H9 (cell line): ENCODE measurements around the gene THOC2. TPM values are rescaled to one million over a fixed set of nuclear protein-coding genes. Genes with fewer than 3 reads are reported as not detected.
"Not testable (repeated sequence)": the region's sequence is repeated elsewhere in the genome, so short reads cannot be mapped to it uniquely, and the experiment has no call there.

Experiments used
- DNase-seq: peaks from one replicate; pipeline ENCODE4 v3.0.0-alpha.2; 2017
- H2AFZ ChIP-seq: one replicate; pipeline ENCODE4 v1.6.1; 2013; ENCODE audit warnings: mild to moderate bottlenecking, low read length, control low read depth, moderate library complexity
- H2AK5ac ChIP-seq: 2 replicates; pipeline ENCODE4 v1.6.1; 2013; ENCODE audit warnings: low read length, control low read depth, mixed read lengths; ENCODE audit not compliant: insufficient read length
- H2BK120ac ChIP-seq: one replicate; pipeline ENCODE4 v1.6.1; 2013; ENCODE audit warnings: low read depth, mild to moderate bottlenecking, low read length, control low read depth, inconsistent platforms; ENCODE audit not compliant: poor library complexity, severe bottlenecking
- H2BK12ac ChIP-seq: 2 replicates; pipeline ENCODE4 v1.6.1; 2013; ENCODE audit warnings: low read length, control low read depth, mixed read lengths, low read depth; ENCODE audit not compliant: insufficient read length
- H2BK15ac ChIP-seq: 2 replicates; pipeline ENCODE4 v1.6.1; 2013; ENCODE audit warnings: low read depth, low read length, control low read depth
- H2BK20ac ChIP-seq: one replicate; pipeline ENCODE4 v1.6.1; 2013; ENCODE audit warnings: low read depth, mild to moderate bottlenecking, low read length, control low read depth, inconsistent platforms; ENCODE audit not compliant: poor library complexity, severe bottlenecking
- H2BK5ac ChIP-seq: 2 replicates; pipeline ENCODE4 v1.6.1; 2013; ENCODE audit warnings: low read length, control low read depth, mixed read lengths; ENCODE audit not compliant: insufficient read length
- H3K14ac ChIP-seq: 2 replicates; pipeline ENCODE4 v1.6.1; 2013; ENCODE audit warnings: low read length, control low read depth; ENCODE audit not compliant: insufficient read depth
- H3K18ac ChIP-seq: 2 replicates; pipeline ENCODE4 v1.6.1; 2013; ENCODE audit warnings: low read depth, mild to moderate bottlenecking, mixed read lengths, low read length, control low read depth; ENCODE audit not compliant: insufficient read length
- H3K23ac ChIP-seq: 2 replicates; pipeline ENCODE4 v1.6.1; 2013; ENCODE audit warnings: low read length, control low read depth, mixed read lengths, low read depth; ENCODE audit not compliant: insufficient read length
- H3K23me2 ChIP-seq: 2 replicates; pipeline ENCODE4 v1.6.1; 2013; ENCODE audit warnings: low read depth, mild to moderate bottlenecking, mixed read lengths, low read length, control low read depth; ENCODE audit not compliant: insufficient read length, poor library complexity, severe bottlenecking
- H3K27ac ChIP-seq: 2 replicates; pipeline ENCODE4 v1.5.1; 2013; ENCODE audit warnings: low read length, control low read depth, mixed read lengths, low read depth; ENCODE audit not compliant: insufficient read length
- H3K27me3 ChIP-seq: 2 replicates; pipeline ENCODE4 v1.6.1; 2013; ENCODE audit warnings: low read length, control low read depth, inconsistent platforms; ENCODE audit not compliant: insufficient read depth
- H3K4ac ChIP-seq: 2 replicates; pipeline ENCODE4 v1.6.1; 2013; ENCODE audit warnings: low read depth, mild to moderate bottlenecking, control low read depth, inconsistent platforms, low read length, moderate library complexity
- H3K4me1 ChIP-seq: 2 replicates; pipeline ENCODE4 v1.6.1; 2013; ENCODE audit warnings: low read length, control low read depth, inconsistent platforms; ENCODE audit not compliant: insufficient read depth
- H3K4me2 ChIP-seq: 2 replicates; pipeline ENCODE4 v1.6.1; 2013; ENCODE audit warnings: low read length, control low read depth, mixed read lengths; ENCODE audit not compliant: insufficient read length, insufficient read depth
- H3K56ac ChIP-seq: 2 replicates; pipeline ENCODE4 v1.6.1; 2013; ENCODE audit warnings: low read depth, mild to moderate bottlenecking, mixed read lengths, low read length, control low read depth; ENCODE audit not compliant: insufficient read length
- H3K79me1 ChIP-seq: 2 replicates; pipeline ENCODE4 v1.6.1; 2013; ENCODE audit warnings: low read depth, mild to moderate bottlenecking, moderate library complexity, low read length, control low read depth, inconsistent platforms; ENCODE audit not compliant: insufficient read depth, poor library complexity, severe bottlenecking
- H3K79me2 ChIP-seq: 2 replicates; pipeline ENCODE4 v1.6.1; 2013; ENCODE audit warnings: low read length, control low read depth, inconsistent platforms; ENCODE audit not compliant: insufficient read depth
- H3K9ac ChIP-seq: 2 replicates; pipeline ENCODE4 v1.6.1; 2013; ENCODE audit warnings: low read length, control low read depth, mixed read lengths; ENCODE audit not compliant: insufficient read length; ENCODE audit errors: extremely low read depth
- H3K9me3 ChIP-seq: one replicate; pipeline ENCODE4 v1.6.1; 2013; ENCODE audit warnings: low read depth, low read length, inconsistent platforms; ENCODE audit not compliant: control insufficient read depth
- H3T11ph ChIP-seq: one replicate; pipeline ENCODE4 v1.6.1; 2013; ENCODE audit warnings: mild to moderate bottlenecking, low read length, control low read depth, inconsistent platforms
- H4K20me1 ChIP-seq: one replicate; pipeline ENCODE4 v1.6.1; 2013; ENCODE audit not compliant: control insufficient read depth, insufficient read length, insufficient read depth
- H4K5ac ChIP-seq: 2 replicates; pipeline ENCODE4 v1.6.1; 2013; ENCODE audit warnings: low read depth, mild to moderate bottlenecking, mixed read lengths, low read length, control low read depth; ENCODE audit not compliant: insufficient read length
- H4K8ac ChIP-seq: replicated peaks from 2 replicates; pipeline ENCODE4 v1.6.1; 2013; ENCODE audit warnings: low read length, control low read depth, mixed read lengths, low read depth; ENCODE audit not compliant: insufficient read length
- H4K91ac ChIP-seq: 2 replicates; pipeline ENCODE4 v1.6.1; 2013; ENCODE audit warnings: low read depth, mild to moderate bottlenecking, moderate library complexity, mixed read lengths, low read length, control low read depth; ENCODE audit not compliant: insufficient read length
- H3K27ac Mint-ChIP-seq, 3 experiments: 2 replicates in 2 of 3; 3 replicates in 1 of 3; pipeline ENCODE4 v1.8.0; 2020 to 2021; ENCODE audit warnings: mixed read lengths in 3 of 3, mild to moderate bottlenecking in 1 of 3, moderate library complexity in 1 of 3
- H3K27me3 Mint-ChIP-seq: 2 replicates; pipeline ENCODE4 v1.8.0; 2021; ENCODE audit warnings: low read depth, mild to moderate bottlenecking, moderate library complexity, mixed read lengths
- H3K36me3 Mint-ChIP-seq, 3 experiments: 2 replicates in 2 of 3; 3 replicates in 1 of 3; pipeline ENCODE4 v1.8.0; 2020 to 2021; ENCODE audit warnings: low read depth in 3 of 3, mixed read lengths in 3 of 3; ENCODE audit not compliant: insufficient read depth in 1 of 3
- H3K4me1 Mint-ChIP-seq, 2 experiments: 2 replicates each; pipeline ENCODE4 v1.8.0; 2020; ENCODE audit warnings: mixed read lengths in 2 of 2
- H3K4me3 Mint-ChIP-seq, 2 experiments: 2 replicates in 1 of 2; 3 replicates in 1 of 2; pipeline ENCODE4 v1.8.0; 2020 to 2021; ENCODE audit warnings: mild to moderate bottlenecking in 2 of 2, mixed read lengths in 2 of 2, moderate library complexity in 1 of 2
- H3K9me3 Mint-ChIP-seq, 2 experiments: 2 replicates in 1 of 2; 3 replicates in 1 of 2; pipeline ENCODE4 v1.8.0; 2020; ENCODE audit warnings: mild to moderate bottlenecking in 2 of 2, mixed read lengths in 2 of 2, moderate library complexity in 1 of 2
- WGBS: extraction: QIAGEN DNeasy Blood & Tissue Kit; methylation state at CpG from one replicate; pipeline ENCODE4 v1.1.7; 2013; ENCODE audit warnings: missing lambda C conversion rate, low lambda C conversion rate, mixed read lengths; ENCODE audit not compliant: insufficient read length; ENCODE audit errors: extremely low coverage; 5-methylcytosine and 5-hydroxymethylcytosine counted together
- total RNA-seq: library from RNA; stranded (reverse); gene quantifications from 2 replicates; pipeline ENCODE4 v1.2.1, GENCODE V29; 2021
- TF ChIP-seq, protein P1 (sequence below): fragments of 200-600 bp; sonication (generic); conservative IDR thresholded peaks from 3 replicates; pipeline ENCODE4 v1.8.0; 2021; ENCODE audit warnings: antibody characterized with exemption, mild to moderate bottlenecking

Gene THOC2
- total RNA-seq, 1 experiment from 2014 or later, result 72.1 TPM

- H4K5ac ChIP-seq, result no peak overlapping the region
- peaks cover 6% of the 10 kb centered on the region; the same call in 1 of the 2 replicates for H3K79me2 ChIP-seq
- peaks cover 13% of the 10 kb centered on the region for H3K9me3 ChIP-seq
- no peak overlapping the region for H4K91ac ChIP-seq
- H3K9me3 Mint-ChIP-seq, result peaks cover 9 to 49% of the 10 kb centered on the region in 2 experiments
- no peaks in the 10 kb centered on the region for H3K27me3 ChIP-seq
- no peaks in the 10 kb centered on the region for H3K4me1 ChIP-seq
- no peak overlapping the region for H3K4me2 ChIP-seq
- H2AK5ac ChIP-seq, result no peak overlapping the region
- H4K20me1 ChIP-seq, result no peaks in the 10 kb centered on the region
- TF ChIP-seq, protein P1, sequence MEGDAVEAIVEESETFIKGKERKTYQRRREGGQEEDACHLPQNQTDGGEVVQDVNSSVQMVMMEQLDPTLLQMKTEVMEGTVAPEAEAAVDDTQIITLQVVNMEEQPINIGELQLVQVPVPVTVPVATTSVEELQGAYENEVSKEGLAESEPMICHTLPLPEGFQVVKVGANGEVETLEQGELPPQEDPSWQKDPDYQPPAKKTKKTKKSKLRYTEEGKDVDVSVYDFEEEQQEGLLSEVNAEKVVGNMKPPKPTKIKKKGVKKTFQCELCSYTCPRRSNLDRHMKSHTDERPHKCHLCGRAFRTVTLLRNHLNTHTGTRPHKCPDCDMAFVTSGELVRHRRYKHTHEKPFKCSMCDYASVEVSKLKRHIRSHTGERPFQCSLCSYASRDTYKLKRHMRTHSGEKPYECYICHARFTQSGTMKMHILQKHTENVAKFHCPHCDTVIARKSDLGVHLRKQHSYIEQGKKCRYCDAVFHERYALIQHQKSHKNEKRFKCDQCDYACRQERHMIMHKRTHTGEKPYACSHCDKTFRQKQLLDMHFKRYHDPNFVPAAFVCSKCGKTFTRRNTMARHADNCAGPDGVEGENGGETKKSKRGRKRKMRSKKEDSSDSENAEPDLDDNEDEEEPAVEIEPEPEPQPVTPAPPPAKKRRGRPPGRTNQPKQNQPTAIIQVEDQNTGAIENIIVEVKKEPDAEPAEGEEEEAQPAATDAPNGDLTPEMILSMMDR, result no peak
- no peak overlapping the region for H3K9ac ChIP-seq
- no peak overlapping the region for H3K18ac ChIP-seq
- no peak overlapping the region for H3T11ph ChIP-seq
- no peak overlapping the region for H2BK12ac ChIP-seq
- no peak overlapping the region for H4K8ac ChIP-seq
- no CpG with 5 or more reads among the region's 3 CpGs for WGBS
- no peak overlapping the region for H3K23ac ChIP-seq
- H3K79me1 ChIP-seq, result no peaks in the 10 kb centered on the region
- no peak overlapping the region for H2BK15ac ChIP-seq
- no peak overlapping the region for H3K4me3 Mint-ChIP-seq
- no peak overlapping the region for H3K27ac Mint-ChIP-seq
- no peak overlapping the region for H3K27ac ChIP-seq
- H3K36me3 Mint-ChIP-seq, result peaks cover 6 to 16% (median 8%) of the 10 kb centered on the region in 3 experiments; a peak in 6 of 7 replicates
- no peaks in the 10 kb centered on the region for H3K27me3 Mint-ChIP-seq
- no peak for DNase-seq
- no peak overlapping the region for H2BK5ac ChIP-seq
- H2BK20ac ChIP-seq, result no peak overlapping the region
- H3K14ac ChIP-seq, result no peak overlapping the region
- peaks cover 6% of the 10 kb centered on the region for H3K23me2 ChIP-seq
- no peak overlapping the region for H3K4ac ChIP-seq
- H2AFZ ChIP-seq, result no peak overlapping the region
- no peak overlapping the region for H2BK120ac ChIP-seq
- H3K56ac ChIP-seq, result no peak overlapping the region
- peaks cover 3 to 9% of the 10 kb centered on the region in 2 experiments; a peak in 2 of 4 replicates for H3K4me1 Mint-ChIP-seq
Measured at GRCh38 chrX:123728016-123728415, 4.8 kb downstream of the THOC2 start.

DNA sequence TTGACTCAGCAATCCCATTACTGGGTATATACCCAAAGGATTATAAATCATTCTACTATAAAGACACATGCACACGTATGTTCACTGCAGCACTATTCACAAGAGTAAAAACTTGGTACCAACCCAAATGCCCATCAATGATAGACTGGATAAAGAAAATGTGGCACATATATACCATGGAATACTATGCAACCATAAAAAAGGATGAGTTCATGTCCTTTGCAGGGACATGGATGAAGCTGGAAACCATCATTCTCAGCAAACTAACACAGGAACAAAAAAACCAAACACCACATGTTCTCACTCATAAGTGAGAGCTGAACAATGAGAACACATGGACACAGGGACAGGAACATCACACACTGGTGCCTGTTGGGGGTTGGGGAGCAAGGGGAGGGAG is 10.7 kb downstream of the THOC2 start:
- H2BK15ac ChIP-seq, H3K4me3 Mint-ChIP-seq, H4K20me1 ChIP-seq, H3T11ph ChIP-seq, H3K79me1 ChIP-seq, H3K4me2 ChIP-seq, H3K14ac ChIP-seq, H2AK5ac ChIP-seq, H2BK120ac ChIP-seq, H3K56ac ChIP-seq, H3K23ac ChIP-seq, H3K4me1 ChIP-seq, H2AFZ ChIP-seq, H3K27me3 Mint-ChIP-seq, H3K27ac Mint-ChIP-seq, H3K36me3 Mint-ChIP-seq, H3K4ac ChIP-seq, H3K18ac ChIP-seq, DNase-seq, H3K4me1 Mint-ChIP-seq, H4K8ac ChIP-seq, H3K9me3 ChIP-seq, H4K5ac ChIP-seq, H2BK20ac ChIP-seq, H3K9ac ChIP-seq, H3K23me2 ChIP-seq, H3K27me3 ChIP-seq, H3K27ac ChIP-seq, H3K79me2 ChIP-seq, H2BK12ac ChIP-seq, H4K91ac ChIP-seq, H2BK5ac ChIP-seq: not testable (repeated sequence)
- no CpG with 5 or more reads among the region's 1 CpG for WGBS
- H3K9me3 Mint-ChIP-seq, result peaks cover 7 to 57% of the 10 kb centered on the region in 2 experiments; a peak in 4 of 5 replicates
